Thymus (tissue), 11 donors: ENCODE measurements around the gene CD207. TPM values are rescaled to one million over a fixed set of nuclear protein-coding genes. Genes with fewer than 3 reads are reported as not detected.

Experiments
- DNase-seq, 9 donors: peaks; one replicate each; pipeline ENCODE4 v3.0.0-alpha.2; 2013; ENCODE audit warnings: low spot score in 9 of 9, low read depth in 6 of 9, missing footprints in 1 of 9
- H3K27ac ChIP-seq, 2 donors: one replicate each; pipeline ENCODE4 v1.5.1; 2013; ENCODE audit warnings: control low read depth in 1 of 2, low read depth in 1 of 2, low read length in 1 of 2, mild to moderate bottlenecking in 1 of 2, moderate library complexity in 1 of 2
- H3K27me3 ChIP-seq, 2 donors: one replicate each; pipeline ENCODE4 v1.5.1; 2013; ENCODE audit warnings: low read length in 1 of 2; ENCODE audit not compliant: control insufficient read depth in 2 of 2, insufficient read depth in 1 of 2
- H3K36me3 ChIP-seq, 2 donors: one replicate each; pipeline ENCODE4 v1.5.1; 2013; ENCODE audit warnings: low read length in 1 of 2, mild to moderate bottlenecking in 1 of 2, moderate library complexity in 1 of 2; ENCODE audit not compliant: control insufficient read depth in 2 of 2, insufficient read depth in 2 of 2
- H3K4me1 ChIP-seq, 2 donors: one replicate each; pipeline ENCODE4 v1.5.1; 2013; ENCODE audit warnings: low read length in 2 of 2; ENCODE audit not compliant: control insufficient read depth in 2 of 2, insufficient read depth in 2 of 2
- H3K4me3 ChIP-seq, 2 donors: one replicate each; pipeline ENCODE4 v1.5.1; 2013; ENCODE audit warnings: low read length in 2 of 2, control low read depth in 1 of 2, mild to moderate bottlenecking in 1 of 2
- H3K9me3 ChIP-seq, 2 donors: one replicate each; pipeline ENCODE4 v1.5.1; 2013; ENCODE audit warnings: low read length in 1 of 2, mild to moderate bottlenecking in 1 of 2; ENCODE audit not compliant: control insufficient read depth in 2 of 2, insufficient read depth in 1 of 2
- WGBS: extraction: QIAGEN DNeasy Blood & Tissue Kit; methylation state at CpG from one replicate; pipeline ENCODE4 v1.1.7; 2013; 5-methylcytosine and 5-hydroxymethylcytosine counted together
- polyA plus RNA-seq: library from polyadenylated mRNA; stranded (reverse); fragments of 200-250 nt; gene quantifications from one replicate; pipeline ENCODE4 v1.2.3, GENCODE V29; 2013
- total RNA-seq: library from RNA; stranded (reverse); fragments of 120-200 nt; gene quantifications from one replicate; pipeline ENCODE4 v1.2.4, GENCODE V29; 2013
- donor health status: healthy.

The CD207 gene
- total and polyA plus RNA-seq, 2 donors, result 0.99 to 2.6 TPM

- Histone ChIP-seq H3K36me3 (no peaks in the 10 kb centered on the region), H3K4me1 (peaks cover 0 to 4% of the 10 kb centered on the region in 2 donors), H3K27ac (no peak overlapping the region), H3K9me3 (no peaks in the 10 kb centered on the region), H3K4me3 (no peak overlapping the region), H3K27me3 (peaks cover 0 to 11% of the 10 kb centered on the region in 2 donors)
- no peak for DNase-seq
- 91% methylated on average over 1 of the region's 1 CpG for WGBS
These were observed 20.1 kb upstream of the CD207 start for GRCh38 chr2:70855667-70856066.

- Histone ChIP-seq H3K4me3 (no peak overlapping the region), H3K27ac (no peak overlapping the region), H3K9me3 (no peaks in the 10 kb centered on the region), H3K36me3 (no peaks in the 10 kb centered on the region), H3K4me1 (peaks cover 0 to 4% of the 10 kb centered on the region in 2 donors), H3K27me3 (peaks cover 0 to 4% of the 10 kb centered on the region in 2 donors)
- WGBS, result 84% methylated on average over 4 of the region's 4 CpGs
- DNase-seq, result no peak
These were observed 18.8 kb upstream of the CD207 start for GRCh38 chr2:70854411-70854810.

GRCh38 chr2:70852824-70853223 lies 17.2 kb upstream of the CD207 start:
- 92% methylated on average over 1 of the region's 1 CpG for WGBS
- Histone ChIP-seq H3K4me3 (no peak overlapping the region), H3K9me3 (no peaks in the 10 kb centered on the region), H3K4me1 (peaks cover 0 to 4% of the 10 kb centered on the region in 2 donors), H3K36me3 (no peaks in the 10 kb centered on the region), H3K27me3 (no peaks in the 10 kb centered on the region), H3K27ac (no peak overlapping the region)
- no peak for DNase-seq

GRCh38 chr2:70851704-70852103 lies 16.1 kb upstream of the CD207 start:
- H3K27ac ChIP-seq, result no peak overlapping the region
- no peaks in the 10 kb centered on the region for H3K36me3 ChIP-seq
- WGBS, result 31% methylated on average over 4 of the region's 4 CpGs
- H3K4me1 ChIP-seq, result peaks cover 0 to 4% of the 10 kb centered on the region in 2 donors
- H3K9me3 ChIP-seq, result no peaks in the 10 kb centered on the region
- peak in 5 of 9 donors; percentile 7 to 51 (median 18) for DNase-seq
- H3K27me3 ChIP-seq, result no peaks in the 10 kb centered on the region
- H3K4me3 ChIP-seq, result no peak overlapping the region

- Histone ChIP-seq H3K4me3 (no peak overlapping the region), H3K36me3 (no peaks in the 10 kb centered on the region), H3K9me3 (no peaks in the 10 kb centered on the region), H3K27me3 (no peaks in the 10 kb centered on the region), H3K4me1 (peaks cover 0 to 4% of the 10 kb centered on the region in 2 donors), H3K27ac (no peak overlapping the region)
- 77% methylated on average over 2 of the region's 2 CpGs for WGBS
- DNase-seq, result no peak
These were observed 15.3 kb upstream of the CD207 start for GRCh38 chr2:70850925-70851324.

- peaks cover 0 to 3% of the 10 kb centered on the region in 2 donors for H3K27me3 ChIP-seq
- H3K4me3 ChIP-seq, result no peak overlapping the region
- no peaks in the 10 kb centered on the region for H3K9me3 ChIP-seq
- no peak for DNase-seq
- WGBS, result 92% methylated on average over 7 of the region's 7 CpGs
- H3K4me1 ChIP-seq, result no peaks in the 10 kb centered on the region
- H3K36me3 ChIP-seq, result no peaks in the 10 kb centered on the region
- no peak overlapping the region for H3K27ac ChIP-seq
These were observed 6.8 kb upstream of the CD207 start for GRCh38 chr2:70842401-70842800.

- DNase-seq, result no peak
- Histone ChIP-seq H3K4me3 (no peak overlapping the region), H3K4me1 (no peaks in the 10 kb centered on the region), H3K36me3 (no peaks in the 10 kb centered on the region), H3K27ac (no peak overlapping the region), H3K9me3 (no peaks in the 10 kb centered on the region), H3K27me3 (peaks cover 0 to 3% of the 10 kb centered on the region in 2 donors)
- WGBS, result 87% methylated on average over 10 of the region's 10 CpGs
These were observed 2.6 kb upstream of the CD207 start for GRCh38 chr2:70837980-70838925.

GRCh38 chr2:70834881-70835280 lies 735 bp downstream of the CD207 start:
- DNase-seq, result no peak
- no peaks in the 10 kb centered on the region for H3K36me3 ChIP-seq
- no peaks in the 10 kb centered on the region for H3K27me3 ChIP-seq
- no peak overlapping the region for H3K4me3 ChIP-seq
- no peaks in the 10 kb centered on the region for H3K4me1 ChIP-seq
- no peaks in the 10 kb centered on the region for H3K9me3 ChIP-seq
- 83% methylated on average over 4 of the region's 4 CpGs for WGBS
- H3K27ac ChIP-seq, result no peak overlapping the region

GRCh38 chr2:70834106-70834505 lies 1.5 kb downstream of the CD207 start:
- H3K36me3 ChIP-seq, result no peaks in the 10 kb centered on the region
- no peaks in the 10 kb centered on the region for H3K9me3 ChIP-seq
- no peaks in the 10 kb centered on the region for H3K4me1 ChIP-seq
- DNase-seq, result no peak
- no peak overlapping the region for H3K27ac ChIP-seq
- H3K27me3 ChIP-seq, result no peaks in the 10 kb centered on the region
- H3K4me3 ChIP-seq, result no peak overlapping the region
- 92% methylated on average over 2 of the region's 2 CpGs for WGBS
